ENCODE data around the gene TRIM69.
"Not testable (repeated sequence)": the region's sequence is repeated elsewhere in the genome, so short reads cannot be mapped to it uniquely, and the experiment has no call there.

Gene TRIM69

GRCh38 chr15:44726568-44727484, 9.5 kb upstream of the TRIM69 start:
- H3K4me3 ChIP-seq (ENCODE audit: low read depth in 1 of 5, low read length in 5 of 5) = peak overlapping the region in 4 of 5 donors; percentile 1 to 47 (median 26)

GRCh38 chr15:44727485-44728231, 8.7 kb upstream of the TRIM69 start:
- Histone ChIP-seq H3K4me3 (ENCODE audit: low read depth in 1 of 5, low read length in 5 of 5) (peak overlapping the region in 3 of 5 donors; percentile 6 to 98 (median 88)), H3K4me1 (ENCODE audit: control insufficient read depth in 5 of 5, insufficient read depth in 5 of 5, low read length in 5 of 5) (peaks cover 16 to 57% (median 35%) of the 10 kb centered on the region in 5 donors), H3K9ac (ENCODE audit: low read length in 5 of 5) (peak overlapping the region in 2 of 5 donors; percentile 64 to 70)

More at GRCh38 chr15:44726568-44727484, 9.5 kb upstream of the TRIM69 start:
- no peaks in the 10 kb centered on the region for H3K9me3 ChIP-seq (ENCODE audit: control insufficient read depth in 5 of 5, low read length in 5 of 5)
- H3K36me3 ChIP-seq (ENCODE audit: control insufficient read depth in 5 of 5, insufficient read depth in 5 of 5, low read length in 5 of 5) = peaks cover 4 to 6% (median 5%) of the 10 kb centered on the region in 5 donors
- peak overlapping the region in 2 of 5 donors; percentile 21 to 32 for H3K9ac ChIP-seq (ENCODE audit: low read length in 5 of 5)
- H3K27ac ChIP-seq (ENCODE audit: low read depth, low read length) = peak overlapping the region; percentile 99
- peaks cover 16 to 58% (median 35%) of the 10 kb centered on the region in 5 donors for H3K4me1 ChIP-seq (ENCODE audit: control insufficient read depth in 5 of 5, insufficient read depth in 5 of 5, low read length in 5 of 5)
- H3K27me3 ChIP-seq (ENCODE audit: control insufficient read depth in 5 of 5, insufficient read depth in 4 of 5, low read length in 5 of 5) = no peaks in the 10 kb centered on the region

GRCh38 chr15:44728232-44728575, 8.1 kb upstream of the TRIM69 start:
- peak overlapping the region in 3 of 5 donors; percentile 50 to 98 (median 88) for H3K4me3 ChIP-seq (ENCODE audit: low read depth in 1 of 5, low read length in 5 of 5)
- H3K9me3 ChIP-seq (ENCODE audit: control insufficient read depth in 5 of 5, low read length in 5 of 5); H3K27me3 ChIP-seq (ENCODE audit: control insufficient read depth in 5 of 5, insufficient read depth in 4 of 5, low read length in 5 of 5); H3K36me3 ChIP-seq (ENCODE audit: control insufficient read depth in 5 of 5, insufficient read depth in 5 of 5, low read length in 5 of 5): not testable (repeated sequence)
- H3K9ac ChIP-seq (ENCODE audit: low read length in 5 of 5) = peak overlapping the region in 2 of 5 donors; percentile 64 to 70
- H3K27ac ChIP-seq (ENCODE audit: low read depth, low read length) = peak overlapping the region; percentile 99
- peaks cover 16 to 57% (median 35%) of the 10 kb centered on the region in 5 donors for H3K4me1 ChIP-seq (ENCODE audit: control insufficient read depth in 5 of 5, insufficient read depth in 5 of 5, low read length in 5 of 5)

More at GRCh38 chr15:44727485-44728231, 8.7 kb upstream of the TRIM69 start:
- no peaks in the 10 kb centered on the region for H3K9me3 ChIP-seq (ENCODE audit: control insufficient read depth in 5 of 5, low read length in 5 of 5)
- H3K27me3 ChIP-seq (ENCODE audit: control insufficient read depth in 5 of 5, insufficient read depth in 4 of 5, low read length in 5 of 5) = no peaks in the 10 kb centered on the region
- peaks cover 6 to 9% (median 8%) of the 10 kb centered on the region in 5 donors for H3K36me3 ChIP-seq (ENCODE audit: control insufficient read depth in 5 of 5, insufficient read depth in 5 of 5, low read length in 5 of 5)
- H3K27ac ChIP-seq (ENCODE audit: low read depth, low read length) = peak overlapping the region; percentile 99

- Histone ChIP-seq H3K9ac (ENCODE audit: low read length in 5 of 5) (peak overlapping the region; percentile 85 to 98 (median 95)), H3K4me1 (ENCODE audit: control insufficient read depth in 5 of 5, insufficient read depth in 5 of 5, low read length in 5 of 5) (peaks cover 16 to 57% (median 35%) of the 10 kb centered on the region in 5 donors), H3K4me3 (ENCODE audit: low read depth in 1 of 5, low read length in 5 of 5) (peak overlapping the region; percentile 88 to 98 (median 96)), H3K9me3 (ENCODE audit: control insufficient read depth in 5 of 5, low read length in 5 of 5) (no peaks in the 10 kb centered on the region), H3K36me3 (ENCODE audit: control insufficient read depth in 5 of 5, insufficient read depth in 5 of 5, low read length in 5 of 5) (peaks cover 6 to 9% (median 8%) of the 10 kb centered on the region in 5 donors), H3K27ac (ENCODE audit: low read depth, low read length) (peak overlapping the region; percentile 99), H3K27me3 (ENCODE audit: control insufficient read depth in 5 of 5, insufficient read depth in 4 of 5, low read length in 5 of 5) (no peaks in the 10 kb centered on the region)
These were observed 7.5 kb upstream of the TRIM69 start for GRCh38 chr15:44728576-44729407.

GRCh38 chr15:44729408-44730127, 6.8 kb upstream of the TRIM69 start:
- peaks cover 6 to 9% (median 8%) of the 10 kb centered on the region in 5 donors for H3K36me3 ChIP-seq (ENCODE audit: control insufficient read depth in 5 of 5, insufficient read depth in 5 of 5, low read length in 5 of 5)
- H3K27me3 ChIP-seq (ENCODE audit: control insufficient read depth in 5 of 5, insufficient read depth in 4 of 5, low read length in 5 of 5) = no peaks in the 10 kb centered on the region
- H3K4me3 ChIP-seq (ENCODE audit: low read depth in 1 of 5, low read length in 5 of 5) = peak overlapping the region; percentile 88 to 98 (median 96)
- peak overlapping the region; percentile 99 for H3K27ac ChIP-seq (ENCODE audit: low read depth, low read length)
- no peaks in the 10 kb centered on the region for H3K9me3 ChIP-seq (ENCODE audit: control insufficient read depth in 5 of 5, low read length in 5 of 5)
- peaks cover 16 to 57% (median 35%) of the 10 kb centered on the region in 5 donors for H3K4me1 ChIP-seq (ENCODE audit: control insufficient read depth in 5 of 5, insufficient read depth in 5 of 5, low read length in 5 of 5)
- H3K9ac ChIP-seq (ENCODE audit: low read length in 5 of 5) = peak overlapping the region; percentile 85 to 98 (median 95)

GRCh38 chr15:44734839-44735481, 1.4 kb upstream of the TRIM69 start:
- peaks cover 3 to 38% (median 27%) of the 10 kb centered on the region in 5 donors for H3K4me1 ChIP-seq (ENCODE audit: control insufficient read depth in 5 of 5, insufficient read depth in 5 of 5, low read length in 5 of 5)
- no peak overlapping the region for H3K4me3 ChIP-seq (ENCODE audit: low read depth in 1 of 5, low read length in 5 of 5)
- H3K27ac ChIP-seq (ENCODE audit: low read depth, low read length) = peak overlapping the region; percentile 45
- H3K27me3 ChIP-seq (ENCODE audit: control insufficient read depth in 5 of 5, insufficient read depth in 4 of 5, low read length in 5 of 5) = no peaks in the 10 kb centered on the region
- H3K9ac ChIP-seq (ENCODE audit: low read length in 5 of 5) = peak overlapping the region in 1 of 5 donors; percentile 39
- no peaks in the 10 kb centered on the region for H3K9me3 ChIP-seq (ENCODE audit: control insufficient read depth in 5 of 5, low read length in 5 of 5)
- peaks cover 6 to 9% (median 8%) of the 10 kb centered on the region in 5 donors for H3K36me3 ChIP-seq (ENCODE audit: control insufficient read depth in 5 of 5, insufficient read depth in 5 of 5, low read length in 5 of 5)

GRCh38 chr15:44735482-44736180, 697 bp upstream of the TRIM69 start:
- Histone ChIP-seq H3K27me3 (ENCODE audit: control insufficient read depth in 5 of 5, insufficient read depth in 4 of 5, low read length in 5 of 5) (no peaks in the 10 kb centered on the region), H3K36me3 (ENCODE audit: control insufficient read depth in 5 of 5, insufficient read depth in 5 of 5, low read length in 5 of 5) (peaks cover 6 to 9% (median 8%) of the 10 kb centered on the region in 5 donors), H3K4me1 (ENCODE audit: control insufficient read depth in 5 of 5, insufficient read depth in 5 of 5, low read length in 5 of 5) (peaks cover 3 to 32% (median 20%) of the 10 kb centered on the region in 5 donors), H3K9ac (ENCODE audit: low read length in 5 of 5) (peak overlapping the region in 4 of 5 donors; percentile 35 to 72 (median 42)), H3K27ac (ENCODE audit: low read depth, low read length) (peak overlapping the region; percentile 45), H3K9me3 (ENCODE audit: control insufficient read depth in 5 of 5, low read length in 5 of 5) (no peaks in the 10 kb centered on the region), H3K4me3 (ENCODE audit: low read depth in 1 of 5, low read length in 5 of 5) (peak overlapping the region in 3 of 5 donors; percentile 13 to 35 (median 25))

GRCh38 chr15:44738340-44738984, 2.1 kb downstream of the TRIM69 start:
- no peak overlapping the region for H3K4me3 ChIP-seq (ENCODE audit: low read depth in 1 of 5, low read length in 5 of 5)
- no peaks in the 10 kb centered on the region for H3K27me3 ChIP-seq (ENCODE audit: control insufficient read depth in 5 of 5, insufficient read depth in 4 of 5, low read length in 5 of 5)
- H3K4me1 ChIP-seq (ENCODE audit: control insufficient read depth in 5 of 5, insufficient read depth in 5 of 5, low read length in 5 of 5) = peaks cover 0 to 16% (median 14%) of the 10 kb centered on the region in 5 donors
- no peaks in the 10 kb centered on the region for H3K9me3 ChIP-seq (ENCODE audit: control insufficient read depth in 5 of 5, low read length in 5 of 5)
- H3K27ac ChIP-seq (ENCODE audit: low read depth, low read length) = no peak overlapping the region
- H3K36me3 ChIP-seq (ENCODE audit: control insufficient read depth in 5 of 5, insufficient read depth in 5 of 5, low read length in 5 of 5) = no peaks in the 10 kb centered on the region
- H3K9ac ChIP-seq (ENCODE audit: low read length in 5 of 5) = no peak overlapping the region
